Middle frontal gyrus (tissue), 1 donor: ENCODE results near the gene DNALI1.

Experiments used
- DNase-seq: peaks from one replicate; pipeline ENCODE4 v3.0.0-alpha.2; 2015; ENCODE audit warnings: low spot score; ENCODE audit errors: extremely low spot score

DNALI1 gene

DNA sequence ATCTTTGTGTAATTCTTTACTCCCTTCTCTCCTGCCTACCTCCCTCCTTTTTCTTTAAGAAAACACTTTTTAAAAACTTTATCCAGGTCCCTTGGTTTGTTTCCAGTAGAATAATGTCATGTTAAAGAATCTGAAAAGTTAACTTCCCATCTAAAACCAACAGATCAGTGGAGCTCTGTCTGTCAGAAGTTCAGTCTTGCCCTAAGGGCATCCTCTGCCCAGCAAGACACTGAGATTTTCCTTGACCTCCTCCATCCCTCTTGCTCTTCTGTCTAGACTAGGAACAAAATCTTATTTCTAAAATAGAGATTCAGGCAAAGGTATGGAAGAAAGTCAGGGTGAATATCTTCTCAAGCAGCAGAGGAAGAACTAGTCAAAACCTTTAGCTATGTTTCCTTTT, 44.7 kb downstream of the DNALI1 start:
- DNase-seq, result no peak

- no peak for DNase-seq
Measured at GRCh38 chr1:37602750-37603694, 46.3 kb downstream of the DNALI1 start.

GRCh38 chr1:37605061-37605650, 48.4 kb downstream of the DNALI1 start:
- no peak for DNase-seq

DNA sequence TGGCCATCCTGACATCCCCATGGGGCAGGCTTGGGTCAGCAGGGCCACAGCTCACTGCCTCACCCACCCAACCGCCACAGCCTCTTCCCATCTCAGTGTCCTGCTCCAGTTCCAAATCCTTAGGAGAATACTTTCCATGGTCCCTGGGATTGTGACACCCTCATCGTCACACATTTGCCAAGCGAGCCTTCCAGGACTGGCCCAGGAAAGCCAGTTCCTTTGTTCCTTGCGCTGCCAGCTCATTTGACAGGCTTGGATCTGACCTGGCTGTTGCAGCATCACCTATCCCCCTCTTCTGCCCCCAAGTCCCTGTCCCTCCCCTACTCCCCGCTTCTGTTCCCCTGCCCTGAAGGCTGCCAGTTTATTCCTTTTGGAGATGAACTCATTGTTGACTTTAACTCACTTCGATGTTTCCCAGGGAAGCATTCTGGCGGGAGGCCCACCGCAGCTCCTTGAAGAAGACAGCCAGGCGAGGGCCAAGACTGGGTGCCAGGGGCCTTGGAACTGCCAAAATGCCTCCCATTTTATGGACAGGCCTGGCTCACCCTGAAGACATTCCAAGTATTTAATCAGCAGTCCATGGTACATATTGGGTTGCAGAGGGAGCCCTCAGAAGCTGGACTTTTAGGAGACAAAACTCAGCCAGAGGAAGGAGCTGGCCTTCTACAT, 49.2 kb downstream of the DNALI1 start:
- DNase-seq, result no peak

DNA sequence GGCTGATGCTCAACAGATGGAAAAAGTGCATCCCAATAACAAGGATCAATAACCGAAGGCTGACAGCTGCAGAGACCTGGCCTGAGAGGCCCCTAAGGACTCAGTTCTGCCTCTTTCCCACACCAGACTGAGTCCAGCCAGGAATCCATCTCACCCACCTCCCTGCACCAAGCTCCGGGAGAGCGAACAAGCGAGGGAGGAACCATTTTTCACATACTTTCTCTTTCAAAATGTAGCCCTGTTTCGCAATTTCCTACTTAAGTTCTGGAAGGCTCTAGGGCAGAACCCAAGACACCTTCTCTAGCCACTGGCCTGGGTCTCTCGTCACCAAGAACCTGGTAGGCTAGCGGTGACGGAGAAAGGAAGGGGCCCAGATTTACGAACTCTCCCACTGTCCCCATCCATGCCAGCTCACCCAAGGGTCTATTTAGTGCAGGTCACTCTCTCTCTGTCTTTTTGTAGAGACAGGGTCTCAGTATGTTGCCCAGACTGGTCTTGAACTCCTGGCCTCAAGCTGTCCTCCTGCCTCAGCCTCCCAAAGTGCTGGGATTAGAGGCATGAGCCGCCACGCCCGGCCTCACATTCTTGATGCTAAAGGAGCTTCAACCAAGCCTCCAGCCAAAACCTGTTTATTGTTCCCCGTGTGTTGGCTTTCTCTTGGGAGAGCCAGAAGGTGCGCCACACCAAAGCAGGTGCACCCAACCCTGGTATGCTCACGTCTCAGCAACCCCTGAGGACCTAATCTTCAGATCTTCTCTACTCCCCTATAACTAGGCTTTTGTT, 49.9 kb downstream of the DNALI1 start:
- no peak for DNase-seq

GRCh38 chr1:37609002-37609401, 52.3 kb downstream of the DNALI1 start:
- no peak for DNase-seq

GRCh38 chr1:37609994-37610393, 53.3 kb downstream of the DNALI1 start:
- DNase-seq, result no peak

GRCh38 chr1:37612186-37612585, 55.4 kb downstream of the DNALI1 start:
- DNase-seq, result no peak

- no peak for DNase-seq
Measured at GRCh38 chr1:37614105-37614504, 57.4 kb downstream of the DNALI1 start.

GRCh38 chr1:37616330-37616729, 59.6 kb downstream of the DNALI1 start:
- DNase-seq, result no peak
